SK-MEL-5 (cell line): ENCODE results near the gene COL5A1. TPM values are rescaled to one million over a fixed set of nuclear protein-coding genes. Genes with fewer than 3 reads are reported as not detected.
"Not testable (repeated sequence)": the region's sequence is repeated elsewhere in the genome, so short reads cannot be mapped to it uniquely, and the experiment has no call there.

Experiments
- DNase-seq: peaks from one replicate; pipeline ENCODE4 v3.0.0-alpha.2; 2016; ENCODE audit warnings: low read depth, low spot score
- in situ Hi-C: cut with HindIII; loops from 2 replicates; pipeline ENCODE4 v1.10.0; 2016; ENCODE audit warnings: low sequenced_read_pairs, high pct_unique_total_duplicates, low pct_unique_long_range_greater_than_20kb
- total RNA-seq: library from RNA; depleted of rRNA; stranded (reverse); fragments of >200 nt; shearing (Covaris generic); gene quantifications from 2 replicates; pipeline ENCODE4 v1.2.3, GENCODE V29; 2014

Gene COL5A1
- total RNA-seq, 1 experiment from 2014 or later, result not detected

- peak; percentile 26 for DNase-seq
These were observed 18.8 kb downstream of the COL5A1 start for GRCh38 chr9:134660407-134660806.

GRCh38 chr9:134661299-134661698 lies 19.7 kb downstream of the COL5A1 start:
- in situ Hi-C loops, result no loop called here

More at GRCh38 chr9:134660407-134660806, 18.8 kb downstream of the COL5A1 start:
- in situ Hi-C loops, result no loop called here

GRCh38 chr9:134661791-134662142 lies 20.2 kb downstream of the COL5A1 start:
- in situ Hi-C loops, result no loop called here
- DNase-seq, result no peak

More at GRCh38 chr9:134661299-134661698, 19.7 kb downstream of the COL5A1 start:
- no peak for DNase-seq

GRCh38 chr9:134662143-134662876 lies 20.7 kb downstream of the COL5A1 start:
- DNase-seq, result no peak
- in situ Hi-C loops, result no loop called here

DNA sequence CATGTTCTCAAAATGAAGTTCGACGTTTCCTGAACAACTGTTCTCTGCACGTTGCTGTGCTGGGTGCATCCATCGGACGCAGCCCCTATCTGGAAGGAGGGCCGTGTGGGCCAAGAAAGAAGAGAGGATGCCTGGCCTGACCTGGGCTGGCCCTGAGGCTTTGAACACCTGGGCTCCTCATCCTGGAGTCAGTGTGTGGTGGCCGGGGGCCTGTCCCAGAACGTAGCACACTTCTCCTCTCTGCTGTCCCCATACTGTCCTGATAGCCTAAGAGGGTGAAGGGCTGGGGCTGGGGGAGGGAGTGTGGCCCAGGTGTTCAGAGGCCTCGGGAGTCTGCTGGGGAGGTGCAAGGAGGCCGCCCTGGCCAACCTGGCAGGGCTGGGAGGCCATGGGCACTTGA lies 21.5 kb downstream of the COL5A1 start:
- in situ Hi-C loops, result no loop called here
- no peak for DNase-seq

GRCh38 chr9:134663753-134664415 lies 22.3 kb downstream of the COL5A1 start:
- no peak for DNase-seq
- in situ Hi-C loops, result no loop called here

GRCh38 chr9:134664446-134664845 lies 22.8 kb downstream of the COL5A1 start:
- DNase-seq, result no peak
- in situ Hi-C loops, result no loop called here

DNA sequence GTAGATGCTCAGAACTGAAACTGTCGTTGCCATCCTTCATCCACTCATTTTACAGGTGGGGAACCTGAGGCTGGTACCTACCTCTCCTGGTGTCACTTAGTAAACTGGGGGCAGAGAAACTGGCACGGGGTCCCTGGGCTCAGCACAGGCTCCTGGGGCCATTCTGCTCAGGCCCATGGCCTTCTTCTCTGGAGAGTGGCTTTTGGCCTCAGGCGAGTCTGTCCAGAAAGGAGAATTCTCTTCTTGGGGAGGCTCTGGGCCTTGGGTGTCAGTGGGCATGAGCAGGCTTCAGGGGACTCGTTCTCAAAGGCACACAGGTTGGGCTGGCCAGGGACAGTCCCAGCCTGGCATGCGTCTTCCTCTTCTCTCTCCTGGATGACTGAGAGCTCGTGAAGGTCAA lies 24.6 kb downstream of the COL5A1 start:
- in situ Hi-C loops, result no loop called here

DNA sequence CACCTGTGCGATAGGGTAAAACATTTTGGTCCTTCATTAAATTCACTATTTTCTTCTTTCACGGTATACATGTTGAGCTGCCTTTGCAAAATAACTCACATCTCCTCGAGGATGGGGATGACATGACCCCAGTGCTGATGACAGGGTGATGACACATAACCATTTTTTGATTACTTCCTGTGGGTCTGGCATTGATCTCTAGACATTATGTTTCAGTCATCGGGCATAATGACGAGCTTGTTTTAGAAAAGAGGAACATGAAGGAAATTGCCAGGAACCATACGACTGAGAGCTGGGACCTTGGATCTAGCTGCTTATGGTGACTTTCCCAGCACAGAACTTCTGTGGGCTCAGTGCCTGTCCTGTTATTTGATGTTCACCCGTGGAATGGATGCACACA lies 25.2 kb downstream of the COL5A1 start:
- in situ Hi-C loops, result no loop called here
- DNase-seq, result no peak

More for the DNA sequence above, 24.6 kb downstream of the COL5A1 start:
- no peak for DNase-seq

- in situ Hi-C loops, DNase-seq: not testable (repeated sequence)
These were observed 27.4 kb downstream of the COL5A1 start for GRCh38 chr9:134668977-134669376.

GRCh38 chr9:134669399-134669955 lies 27.9 kb downstream of the COL5A1 start:
- in situ Hi-C loops, result no loop called here
- no peak for DNase-seq

DNA sequence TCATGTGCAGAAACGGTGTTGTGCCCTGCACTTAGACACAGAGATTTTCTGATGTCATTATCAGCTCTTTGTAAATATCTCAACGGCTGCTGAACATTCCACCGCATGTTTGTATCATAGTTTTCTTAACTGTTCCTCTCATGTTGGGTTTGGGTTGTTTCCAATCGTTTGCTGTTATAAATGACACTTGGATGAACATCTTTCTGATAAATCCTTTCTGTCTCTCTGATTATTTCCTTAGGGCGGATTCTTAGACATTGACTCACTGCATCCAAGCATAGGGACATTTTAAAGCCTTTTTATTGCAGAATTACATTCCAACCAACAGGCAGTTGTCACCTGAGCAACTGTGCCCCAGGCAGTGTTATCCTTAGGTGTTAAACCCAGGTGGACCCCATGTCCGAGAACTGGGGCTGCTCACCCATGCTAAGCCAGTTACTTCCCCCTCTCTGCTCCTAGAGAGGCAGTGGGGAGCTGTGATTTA lies 28.5 kb downstream of the COL5A1 start:
- DNase-seq, result no peak
- in situ Hi-C loops, result no loop called here

GRCh38 chr9:134670851-134671281 lies 29.3 kb downstream of the COL5A1 start:
- no peak for DNase-seq
- in situ Hi-C loops, result no loop called here

GRCh38 chr9:134671341-134672113 lies 29.9 kb downstream of the COL5A1 start:
- no peak for DNase-seq
- in situ Hi-C loops, result no loop called here

GRCh38 chr9:134676361-134676760 lies 34.8 kb downstream of the COL5A1 start:
- DNase-seq, result no peak
- in situ Hi-C loops, result no loop called here

- DNase-seq, result no peak
- in situ Hi-C loops, result no loop called here
These were observed 35.3 kb downstream of the COL5A1 start for GRCh38 chr9:134676886-134677285.

GRCh38 chr9:134677743-134678142 lies 36.1 kb downstream of the COL5A1 start:
- in situ Hi-C loops, result no loop called here
- DNase-seq, result no peak

GRCh38 chr9:134678206-134678605 lies 36.6 kb downstream of the COL5A1 start:
- DNase-seq, result no peak
- in situ Hi-C loops, result no loop called here
